HPDE6-E6E7 (cell line): ENCODE data around the gene RASSF9.

Source experiments
- DNase-seq: peaks from one replicate; pipeline ENCODE4 v3.0.0; 2011; ENCODE audit warnings: missing footprints; ENCODE audit errors: extremely low spot score

RASSF9 gene

GRCh38 chr12:85836197-85837090, at the start of gene RASSF9:
Gene RASSF9 (minus strand): TSS chr12:85836409. CDS start chr12:85836201, 208 bp downstream.
- peak; percentile 20 for DNase-seq

DNA sequence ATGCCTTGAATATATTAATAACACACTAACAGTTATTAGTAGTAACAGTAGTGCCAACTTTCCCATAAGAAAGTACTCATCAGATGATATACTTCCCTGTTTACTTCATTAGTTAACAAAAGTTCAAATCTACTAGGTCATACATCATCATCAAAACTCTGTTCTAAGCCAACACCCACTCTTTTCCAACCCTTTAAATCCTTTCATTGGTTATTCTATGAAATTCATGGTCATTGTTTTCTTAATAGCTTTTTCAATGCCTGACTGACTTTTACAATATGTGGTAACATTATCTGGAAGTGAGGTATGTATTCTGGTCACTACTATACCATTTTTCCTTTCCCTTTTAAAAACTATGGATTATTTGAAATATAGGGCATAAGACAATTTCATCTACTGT, 47.6 kb upstream of the RASSF9 start:
- no peak for DNase-seq

DNA sequence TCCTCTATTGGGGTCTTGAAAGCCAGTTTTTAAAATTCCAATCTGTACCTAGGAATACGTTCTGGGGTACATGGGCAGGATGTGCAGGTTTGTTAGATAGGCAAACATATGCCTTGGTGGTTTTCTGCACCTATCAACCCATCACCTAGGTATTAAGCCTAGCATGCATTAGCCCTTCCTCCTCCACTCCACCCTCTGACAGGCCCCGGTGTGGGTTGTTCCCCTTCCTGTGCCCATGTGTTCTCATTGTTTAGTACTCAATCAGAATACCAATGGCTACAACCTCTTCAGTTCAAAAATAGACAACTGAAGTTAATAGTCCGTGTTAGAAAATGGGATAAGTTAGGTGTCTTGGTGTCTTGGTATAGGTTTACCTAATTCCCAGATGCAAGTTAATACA, 41.2 kb upstream of the RASSF9 start:
- no peak for DNase-seq

- DNase-seq, result no peak
Measured at GRCh38 chr12:85874031-85874461, 37.8 kb upstream of the RASSF9 start, which contains the start of gene NTS. Gene NTS (plus strand): TSS chr12:85874295. CDS start chr12:85874404, 109 bp downstream.

DNA sequence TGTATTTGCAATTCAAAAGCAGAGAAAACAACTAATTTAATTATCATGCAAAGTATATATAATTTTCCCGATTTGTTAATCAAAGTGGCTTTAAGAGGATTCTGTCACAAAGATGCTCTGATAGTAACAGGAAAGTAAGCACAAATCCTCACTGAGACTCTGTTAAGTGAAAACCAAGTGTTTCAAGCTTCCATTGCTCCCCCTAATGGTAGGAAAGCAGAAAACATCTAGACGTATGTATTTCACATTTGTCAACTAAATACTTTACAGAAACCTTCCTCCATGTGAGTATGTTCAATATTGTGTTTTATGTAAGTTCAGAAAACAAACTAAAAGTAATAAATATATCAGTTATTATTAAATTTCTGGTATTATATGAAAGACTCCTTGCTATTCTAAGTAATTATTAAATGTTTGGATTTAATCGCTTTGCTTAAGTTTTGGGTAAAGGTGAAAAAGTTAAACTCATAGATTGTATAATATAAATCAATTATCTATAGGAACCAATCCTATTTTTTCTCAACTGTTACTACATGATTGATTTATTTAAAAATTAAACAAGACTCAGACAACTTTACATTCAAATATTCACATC, 36.4 kb upstream of the RASSF9 start:
- no peak for DNase-seq

- DNase-seq, result peak; percentile 46
Measured at GRCh38 chr12:85866986-85867776, 31.0 kb upstream of the RASSF9 start.

DNA sequence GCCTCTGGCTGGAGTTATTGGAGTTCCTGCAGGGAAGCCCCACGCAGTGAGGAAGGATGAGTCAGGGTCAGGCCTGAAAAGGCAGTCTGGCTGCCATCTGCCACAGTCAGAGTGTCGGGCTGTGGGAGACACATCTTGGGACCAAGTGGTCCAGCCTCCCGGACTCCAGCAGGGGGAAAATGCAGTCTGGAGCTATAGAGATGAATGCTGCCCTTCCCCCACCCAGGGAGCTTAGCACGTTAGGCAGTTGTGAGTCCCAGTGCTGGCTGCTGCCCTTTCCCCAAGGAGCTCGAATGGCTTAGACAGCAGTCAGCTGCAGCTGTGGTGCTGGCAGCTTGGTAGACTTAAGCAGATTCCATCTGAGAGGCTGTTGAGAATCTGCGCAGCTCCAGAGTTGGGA, 29.7 kb upstream of the RASSF9 start:
- DNase-seq, result no peak

- no peak for DNase-seq
Measured at GRCh38 chr12:85856966-85857365, 20.8 kb upstream of the RASSF9 start.

GRCh38 chr12:85855305-85855704, 19.1 kb upstream of the RASSF9 start:
- no peak for DNase-seq

- DNase-seq, result no peak
Measured at GRCh38 chr12:85849344-85849743, 13.1 kb upstream of the RASSF9 start.

- no peak for DNase-seq
Measured at GRCh38 chr12:85843606-85844310, 7.5 kb upstream of the RASSF9 start.

GRCh38 chr12:85835426-85836196, 598 bp downstream of the RASSF9 start:
- no peak for DNase-seq

DNA sequence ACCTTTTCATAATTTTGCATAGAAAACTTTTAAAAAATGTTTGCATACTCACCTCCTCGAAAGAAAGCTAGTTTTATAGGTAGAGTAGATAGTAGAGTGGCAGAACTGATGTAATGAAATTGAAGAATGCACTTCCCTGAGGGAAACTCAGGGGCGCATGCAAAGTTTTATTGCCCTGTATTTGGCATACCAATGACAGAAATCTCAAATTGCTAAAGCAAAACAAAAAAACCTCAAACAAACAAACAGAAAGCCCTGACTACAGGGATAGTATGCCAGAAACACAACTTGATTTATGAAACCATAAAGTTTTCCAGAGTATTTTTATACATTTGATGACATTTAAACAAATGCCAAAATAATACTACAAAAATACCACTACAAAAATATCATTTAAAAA, 1.8 kb downstream of the RASSF9 start:
- DNase-seq, result no peak

DNA sequence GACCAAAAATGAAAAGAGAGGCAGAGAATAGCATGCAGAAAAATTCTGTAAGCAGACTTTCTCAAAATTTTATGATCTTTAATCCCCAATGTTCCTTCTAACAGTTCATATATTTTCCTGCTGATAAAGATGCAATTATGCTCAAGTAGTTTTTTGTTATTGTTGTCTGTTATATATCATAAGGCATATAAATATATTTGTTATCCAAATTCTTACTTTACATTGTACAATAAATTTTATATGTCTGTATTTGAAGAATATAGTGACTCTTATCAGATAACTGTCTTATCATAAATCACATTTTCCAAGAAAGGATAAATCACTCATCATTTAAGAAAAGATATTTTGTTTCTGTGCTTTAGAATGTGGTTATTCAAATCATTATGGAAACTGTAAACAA, 2.6 kb downstream of the RASSF9 start:
- no peak for DNase-seq

- no peak for DNase-seq
Measured at GRCh38 chr12:85831327-85831990, 4.8 kb downstream of the RASSF9 start.

DNA sequence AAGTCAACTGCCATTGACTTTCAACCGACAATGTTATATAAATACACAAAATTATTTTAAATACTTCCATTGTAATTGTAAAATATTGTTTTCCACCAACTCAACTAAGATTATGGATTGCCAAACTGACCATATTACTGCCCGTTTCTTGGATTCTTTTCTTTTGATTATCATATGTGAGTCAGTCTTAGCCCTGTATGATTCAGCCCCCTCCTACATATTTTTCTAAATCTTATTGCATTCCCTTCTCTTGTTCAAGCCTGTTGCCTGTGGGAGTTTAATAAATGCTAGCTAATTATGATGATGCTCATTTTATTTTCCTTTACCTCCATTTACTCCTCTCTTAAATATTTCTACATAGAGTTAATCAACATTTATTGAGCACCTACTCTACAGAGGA, 6.8 kb downstream of the RASSF9 start:
- DNase-seq, result peak; percentile 12

DNA sequence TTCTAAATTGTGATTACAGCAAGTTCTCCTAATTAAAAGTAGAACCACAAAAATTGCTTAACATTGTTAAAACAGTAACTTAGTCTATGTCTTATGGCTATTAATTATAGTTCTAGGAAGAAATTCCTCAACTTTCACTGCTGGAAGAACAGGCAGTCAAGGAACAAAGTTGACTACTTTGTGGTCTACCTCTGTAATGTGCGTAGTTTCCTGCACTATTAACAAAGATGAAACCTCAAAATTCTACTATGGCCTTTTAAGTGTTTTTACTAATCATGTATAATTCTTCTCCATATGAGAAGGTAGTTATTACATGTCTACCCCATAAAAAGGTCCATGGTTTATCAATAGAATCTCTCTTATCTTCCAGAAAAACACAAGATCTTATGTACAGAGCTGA, 7.6 kb downstream of the RASSF9 start:
- DNase-seq, result no peak

DNA sequence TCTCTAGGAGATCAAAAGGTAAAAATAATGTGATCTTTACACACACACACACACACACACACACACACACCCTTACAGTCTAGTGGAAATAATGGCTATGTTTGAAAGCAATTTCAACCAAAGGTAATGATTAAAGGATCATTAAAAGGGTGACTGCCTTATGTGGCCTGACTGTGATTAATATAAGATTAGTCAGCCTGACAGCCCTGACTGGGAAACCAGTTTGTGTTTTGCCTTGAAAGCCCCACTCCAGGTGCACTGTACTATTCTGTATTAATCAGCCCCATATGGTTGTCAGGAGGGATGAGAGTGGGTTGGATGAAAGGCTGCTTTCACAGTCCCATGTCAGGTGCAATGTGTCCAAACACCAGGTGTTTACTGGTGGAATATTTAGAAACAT, 10.5 kb downstream of the RASSF9 start:
- peak; percentile 35 for DNase-seq

GRCh38 chr12:85823436-85824180, 12.6 kb downstream of the RASSF9 start:
- DNase-seq, result peak; percentile 16

GRCh38 chr12:85821759-85822158, 14.4 kb downstream of the RASSF9 start:
- DNase-seq, result no peak
